AG04450 (cell line): ENCODE measurements around the gene WDFY2. TPM values are rescaled to one million over a fixed set of nuclear protein-coding genes. Genes with fewer than 3 reads are reported as not detected.

Source experiments
- CTCF ChIA-PET: fragments of 300-600, 350-600 bp; formaldehyde crosslinking; extraction: SDS; loops from one replicate; lab custom pipeline; 2022; ENCODE audit warnings: antibody characterized with exemption, inconsistent platforms; lab: Charles Lee
- POLR2A ChIA-PET: fragments of 350-600 bp; formaldehyde crosslinking; extraction: SDS; loops from one replicate; lab custom pipeline; 2021; ENCODE audit warnings: antibody characterized with exemption, inconsistent platforms; lab: Yijun Ruan, JAX
- DNase-seq: peaks from one replicate; pipeline ENCODE4 v3.0.0-alpha.2; 2011; ENCODE audit warnings: low read depth, low spot score
- H3K27ac ChIP-seq: one replicate; pipeline ENCODE4 v1.5.1; 2012; ENCODE audit warnings: low read depth, low read length, control low read depth
- H3K27me3 ChIP-seq: one replicate; pipeline ENCODE4 v1.6.0; 2012; ENCODE audit warnings: low read length; ENCODE audit not compliant: control insufficient read depth, insufficient read depth
- H3K4me3 ChIP-seq: 2 replicates; pipeline ENCODE4 v1.5.1; 2011; ENCODE audit warnings: mild to moderate bottlenecking, low read depth, low read length, control low read depth
- H3K9me3 ChIP-seq: 2 replicates; pipeline ENCODE4 v1.5.1; 2012; ENCODE audit warnings: low read length; ENCODE audit not compliant: control insufficient read depth, insufficient read depth
- CTCF ChIP-seq: IDR thresholded peaks from 2 replicates; pipeline ENCODE4 v1.5.1; 2011; ENCODE audit warnings: low read depth, low read length, control low read depth, inconsistent platforms
- polyA plus RNA-seq: library from polyadenylated mRNA; depleted of rRNA; stranded (reverse); fragments of >200 nt; gene quantifications from 2 replicates; pipeline ENCODE4 v1.2.3, GENCODE V29; 2011

The WDFY2 gene
- polyA plus RNA-seq, 1 experiment: 6.3 TPM

GRCh38 chr13:51746802-51747201, 162.5 kb downstream of the WDFY2 start:
- Histone ChIP-seq H3K9me3 (peaks cover 10% of the 10 kb centered on the region), H3K27ac (no peak overlapping the region), H3K27me3 (no peaks in the 10 kb centered on the region), H3K4me3 (no peak overlapping the region)
- no peak for TF ChIP-seq CTCF
- no peak for DNase-seq
- CTCF ChIA-PET: no interaction called here
- POLR2A ChIA-PET: no interaction called here

- CTCF ChIA-PET: no interaction called here
- Histone ChIP-seq H3K9me3 (peaks cover 10% of the 10 kb centered on the region), H3K27me3 (no peaks in the 10 kb centered on the region), H3K4me3 (no peak overlapping the region), H3K27ac (no peak overlapping the region)
- no peak for TF ChIP-seq CTCF
- POLR2A ChIA-PET: no interaction called here
- no peak for DNase-seq
Observed at GRCh38 chr13:51747438-51748434, 163.5 kb downstream of the WDFY2 start.

GRCh38 chr13:51756651-51757050, 172.4 kb downstream of the WDFY2 start:
- ChIA-PET CTCF (interaction anchor here (1.0 kb wide), 1 partner anchor 19 kb away, joined by 5 read pairs; no protein-coding TSS in a partner anchor), POLR2A (interaction anchor here (2.8 kb wide), 1 partner anchor 304 kb away, joined by 7 read pairs; the partner anchor contains the start of gene INTS6)
- Histone ChIP-seq H3K9me3 (no peaks in the 10 kb centered on the region), H3K27me3 (no peaks in the 10 kb centered on the region), H3K4me3 (no peak overlapping the region), H3K27ac (no peak overlapping the region)
- DNase-seq: no peak
- TF ChIP-seq CTCF: no peak

- Histone ChIP-seq H3K27ac (no peak overlapping the region), H3K9me3 (no peaks in the 10 kb centered on the region), H3K4me3 (no peak overlapping the region), H3K27me3 (no peaks in the 10 kb centered on the region)
- DNase-seq: no peak
- POLR2A ChIA-PET: interaction anchor here (0.6 to 2.8 kb wide), 3 partner anchors 30 to 306 kb away, joined by 5 to 7 read pairs (median 5); partner anchors contain the start of gene INTS6
- CTCF ChIA-PET: interaction anchor here (0.9 to 1.4 kb wide), 3 partner anchors 10 to 313 kb away, joined by 3 to 4 read pairs (median 3); no protein-coding TSS in a partner anchor
- TF ChIP-seq CTCF: no peak
Observed at GRCh38 chr13:51758691-51759090, 174.4 kb downstream of the WDFY2 start.
